ENCODE data around the gene NFILZ.

NFILZ gene

GRCh38 chr19:8609279-8610040 lies 21.0 kb upstream of the NFILZ start:
- H3K27ac ChIP-seq, result no peak overlapping the region
- no peaks in the 10 kb centered on the region for H4K20me1 ChIP-seq (ENCODE audit: insufficient read depth)
- no peak overlapping the region for H2AFZ ChIP-seq (ENCODE audit: low read depth)
- no peak overlapping the region for H3K9ac ChIP-seq
- H3K27me3 ChIP-seq (ENCODE audit: insufficient read depth, low read depth), result peaks cover 8% of the 10 kb centered on the region; the same call in 1 of the 2 replicates
- no peak for TF ChIP-seq CTCF (conservative IDR thresholded peaks at IDR 0.05; ENCODE audit: low read depth, low read length)
- no peak overlapping the region for H3K4me2 ChIP-seq
- H3K4me1 ChIP-seq (ENCODE audit: low read depth, poor library complexity, severe bottlenecking), result no peaks in the 10 kb centered on the region
- no peak overlapping the region for H3K4me3 ChIP-seq (IDR thresholded peaks at IDR 0.05; ENCODE audit: insufficient read depth, low read depth, low read length)
- no peaks in the 10 kb centered on the region for H3K36me3 ChIP-seq (ENCODE audit: insufficient read depth)
- H3K79me2 ChIP-seq (ENCODE audit: insufficient read depth, low read depth), result no peaks in the 10 kb centered on the region

GRCh38 chr19:8610041-8610935 lies 20.1 kb upstream of the NFILZ start, which contains the start of gene ADAMTS10:
TSS of gene ADAMTS10 (minus strand) at chr19:8610715. CDS start at chr19:8605710, 5,005 bp downstream.
- H3K4me3 ChIP-seq (IDR thresholded peaks at IDR 0.05; ENCODE audit: insufficient read depth, low read depth, low read length), result no peak within 1 kb of the TSS
- no peak within 1 kb of the TSS for H2AFZ ChIP-seq (ENCODE audit: low read depth)
- H3K9ac ChIP-seq, result no peak within 1 kb of the TSS
- no peak within 1 kb of the TSS for H3K4me2 ChIP-seq
- H4K20me1 ChIP-seq (ENCODE audit: insufficient read depth), result no peaks in the 10 kb centered on the region
- H3K36me3 ChIP-seq (ENCODE audit: insufficient read depth), result no peaks in the 10 kb centered on the region
- no peaks in the 10 kb centered on the region for H3K79me2 ChIP-seq (ENCODE audit: insufficient read depth, low read depth)
- H3K4me1 ChIP-seq (ENCODE audit: low read depth, poor library complexity, severe bottlenecking), result no peaks in the 10 kb centered on the region
- H3K27me3 ChIP-seq (ENCODE audit: insufficient read depth, low read depth), result peaks cover 8% of the 10 kb centered on the region; the same call in 1 of the 2 replicates
- no peak within 1 kb of the TSS for H3K27ac ChIP-seq
- no peak for TF ChIP-seq CTCF (conservative IDR thresholded peaks at IDR 0.05; ENCODE audit: low read depth, low read length)

- H3K4me2 ChIP-seq, result no peak overlapping the region
- no peak overlapping the region for H3K4me3 ChIP-seq (IDR thresholded peaks at IDR 0.05; ENCODE audit: insufficient read depth, low read depth, low read length)
- TF ChIP-seq CTCF (conservative IDR thresholded peaks at IDR 0.05; ENCODE audit: low read depth, low read length), result no peak
- H4K20me1 ChIP-seq (ENCODE audit: insufficient read depth), result no peaks in the 10 kb centered on the region
- no peaks in the 10 kb centered on the region for H3K79me2 ChIP-seq (ENCODE audit: insufficient read depth, low read depth)
- H3K36me3 ChIP-seq (ENCODE audit: insufficient read depth), result no peaks in the 10 kb centered on the region
- no peak overlapping the region for H3K9ac ChIP-seq
- peaks cover 8% of the 10 kb centered on the region; the same call in 1 of the 2 replicates for H3K27me3 ChIP-seq (ENCODE audit: insufficient read depth, low read depth)
- no peak overlapping the region for H3K27ac ChIP-seq
- H3K4me1 ChIP-seq (ENCODE audit: low read depth, poor library complexity, severe bottlenecking), result no peaks in the 10 kb centered on the region
- no peak overlapping the region for H2AFZ ChIP-seq (ENCODE audit: low read depth)
Measured at GRCh38 chr19:8610936-8611300, 19.5 kb upstream of the NFILZ start.

- Histone ChIP-seq H3K4me3 (IDR thresholded peaks at IDR 0.05; ENCODE audit: insufficient read depth, low read depth, low read length) (no peak overlapping the region), H3K9ac (no peak overlapping the region)
Measured at GRCh38 chr19:8611391-8611876, 19.0 kb upstream of the NFILZ start.

More at GRCh38 chr19:8611391-8611876, 19.0 kb upstream of the NFILZ start:
- H3K27ac ChIP-seq, result no peak overlapping the region
- no peaks in the 10 kb centered on the region for H3K36me3 ChIP-seq (ENCODE audit: insufficient read depth)
- no peaks in the 10 kb centered on the region for H3K4me1 ChIP-seq (ENCODE audit: low read depth, poor library complexity, severe bottlenecking)
- no peak overlapping the region for H2AFZ ChIP-seq (ENCODE audit: low read depth)
- no peaks in the 10 kb centered on the region for H3K79me2 ChIP-seq (ENCODE audit: insufficient read depth, low read depth)
- no peak overlapping the region for H3K4me2 ChIP-seq
- TF ChIP-seq CTCF (conservative IDR thresholded peaks at IDR 0.05; ENCODE audit: low read depth, low read length), result no peak
- H3K27me3 ChIP-seq (ENCODE audit: insufficient read depth, low read depth), result peaks cover 8% of the 10 kb centered on the region; the same call in 1 of the 2 replicates
- H4K20me1 ChIP-seq (ENCODE audit: insufficient read depth), result no peaks in the 10 kb centered on the region
